ENCODE data around the gene MCC.

The MCC gene

GRCh38 chr5:113164021-113164420 lies 324.2 kb downstream of the MCC start:
- TF ChIP-seq, protein P1, sequence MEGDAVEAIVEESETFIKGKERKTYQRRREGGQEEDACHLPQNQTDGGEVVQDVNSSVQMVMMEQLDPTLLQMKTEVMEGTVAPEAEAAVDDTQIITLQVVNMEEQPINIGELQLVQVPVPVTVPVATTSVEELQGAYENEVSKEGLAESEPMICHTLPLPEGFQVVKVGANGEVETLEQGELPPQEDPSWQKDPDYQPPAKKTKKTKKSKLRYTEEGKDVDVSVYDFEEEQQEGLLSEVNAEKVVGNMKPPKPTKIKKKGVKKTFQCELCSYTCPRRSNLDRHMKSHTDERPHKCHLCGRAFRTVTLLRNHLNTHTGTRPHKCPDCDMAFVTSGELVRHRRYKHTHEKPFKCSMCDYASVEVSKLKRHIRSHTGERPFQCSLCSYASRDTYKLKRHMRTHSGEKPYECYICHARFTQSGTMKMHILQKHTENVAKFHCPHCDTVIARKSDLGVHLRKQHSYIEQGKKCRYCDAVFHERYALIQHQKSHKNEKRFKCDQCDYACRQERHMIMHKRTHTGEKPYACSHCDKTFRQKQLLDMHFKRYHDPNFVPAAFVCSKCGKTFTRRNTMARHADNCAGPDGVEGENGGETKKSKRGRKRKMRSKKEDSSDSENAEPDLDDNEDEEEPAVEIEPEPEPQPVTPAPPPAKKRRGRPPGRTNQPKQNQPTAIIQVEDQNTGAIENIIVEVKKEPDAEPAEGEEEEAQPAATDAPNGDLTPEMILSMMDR (conservative IDR thresholded peaks at IDR 0.05; ENCODE audit: low read depth, low read length): no peak
- DNase-seq (ENCODE audit: low read depth): no peak
- no peak overlapping the region for H3K4me3 ChIP-seq (ENCODE audit: low read length)

GRCh38 chr5:113163328-113163727 lies 324.9 kb downstream of the MCC start:
- H3K4me3 ChIP-seq (ENCODE audit: low read length): no peak overlapping the region
- no peak for DNase-seq (ENCODE audit: low read depth)
- TF ChIP-seq, protein P1 (conservative IDR thresholded peaks at IDR 0.05; ENCODE audit: low read depth, low read length): no peak

DNA sequence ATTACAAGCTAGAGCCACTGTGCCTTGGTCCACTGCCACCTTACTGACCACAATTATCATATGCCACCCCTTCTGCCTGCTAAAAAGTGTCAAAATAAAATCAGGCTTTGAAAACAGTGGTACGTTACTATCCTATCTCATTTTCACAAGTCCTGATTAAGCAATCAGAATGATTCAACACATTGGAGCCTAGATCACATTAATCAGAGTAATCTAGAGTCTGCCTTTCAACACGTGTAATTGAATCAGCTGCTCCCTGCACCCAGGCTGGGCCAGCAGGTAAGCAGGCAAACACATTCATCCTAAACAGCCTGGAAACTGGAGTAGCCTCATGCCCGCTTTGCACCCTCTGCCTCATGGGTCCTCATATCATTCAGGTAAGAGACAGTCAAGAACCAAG lies 325.5 kb downstream of the MCC start:
- DNase-seq (ENCODE audit: low read depth): no peak
- no peak overlapping the region for H3K4me3 ChIP-seq (ENCODE audit: low read length)
- TF ChIP-seq, protein P1 (conservative IDR thresholded peaks at IDR 0.05; ENCODE audit: low read depth, low read length): no peak

DNA sequence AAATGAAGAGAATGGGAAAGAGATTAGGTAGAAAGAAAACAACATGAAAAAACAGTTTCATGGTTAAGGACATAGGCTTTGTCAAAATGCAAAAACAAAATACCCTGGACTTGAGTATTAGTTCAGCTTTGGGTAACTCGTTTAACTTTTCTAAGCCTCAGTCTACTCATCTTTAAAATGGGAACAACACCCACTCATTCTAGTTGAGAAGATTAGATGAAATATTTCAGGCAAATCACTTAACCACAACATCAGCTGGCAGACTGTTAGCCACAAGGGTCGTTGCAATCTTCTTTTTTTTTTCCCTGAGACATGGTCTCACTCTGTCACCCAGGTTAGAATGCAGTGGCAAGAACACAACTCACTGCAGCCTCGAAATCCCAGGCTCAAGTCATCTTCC lies 326.0 kb downstream of the MCC start:
- no peak for DNase-seq (ENCODE audit: low read depth)

DNA sequence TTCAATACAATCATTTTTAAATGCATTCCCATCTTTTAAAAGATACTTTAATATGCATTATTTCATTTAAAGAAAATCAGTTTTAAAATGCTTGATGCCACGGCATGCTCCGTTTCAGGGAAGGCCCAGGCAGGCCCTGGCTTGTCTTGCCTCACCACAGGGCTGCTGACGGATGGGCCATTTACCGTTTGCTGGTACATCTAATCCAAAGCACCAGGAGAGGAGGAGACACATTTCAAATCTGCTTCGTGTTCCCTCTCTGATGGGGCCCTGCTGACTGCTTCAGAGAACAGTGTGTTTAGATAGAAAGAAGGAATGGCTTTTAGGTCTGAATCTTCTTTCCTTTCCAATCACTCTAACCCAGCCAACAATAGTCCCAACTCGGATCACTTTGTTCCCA lies 326.4 kb downstream of the MCC start:
- TF ChIP-seq, protein P1 (conservative IDR thresholded peaks at IDR 0.05; ENCODE audit: low read depth, low read length): no peak
- DNase-seq (ENCODE audit: low read depth): no peak
- H3K4me3 ChIP-seq (ENCODE audit: low read length): no peak overlapping the region

More for the DNA sequence above, 326.0 kb downstream of the MCC start:
- TF ChIP-seq, protein P1 (conservative IDR thresholded peaks at IDR 0.05; ENCODE audit: low read depth, low read length): no peak
- no peak overlapping the region for H3K4me3 ChIP-seq (ENCODE audit: low read length)

DNA sequence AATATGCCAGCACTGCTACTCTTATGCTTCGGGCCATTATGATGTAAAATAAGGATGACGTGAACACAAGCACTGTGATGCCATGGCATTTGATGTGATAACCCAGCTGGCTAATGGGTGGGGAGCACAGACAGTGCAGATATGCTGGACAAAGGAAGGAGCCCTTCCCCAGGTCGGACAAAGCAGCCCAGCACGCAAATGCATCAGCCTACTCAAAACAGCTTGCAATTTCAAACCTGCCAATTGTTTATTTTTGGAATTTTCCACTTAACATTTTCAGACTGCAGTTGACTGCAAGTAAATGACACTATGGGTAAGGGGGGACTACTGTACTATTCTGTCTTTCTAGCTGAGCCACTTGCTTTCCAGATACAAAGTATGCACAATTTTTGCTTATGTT lies 330.4 kb downstream of the MCC start:
- DNase-seq (ENCODE audit: low read depth): no peak
- TF ChIP-seq, protein P1 (conservative IDR thresholded peaks at IDR 0.05; ENCODE audit: low read depth, low read length): no peak
- no peak overlapping the region for H3K4me3 ChIP-seq (ENCODE audit: low read length)

DNA sequence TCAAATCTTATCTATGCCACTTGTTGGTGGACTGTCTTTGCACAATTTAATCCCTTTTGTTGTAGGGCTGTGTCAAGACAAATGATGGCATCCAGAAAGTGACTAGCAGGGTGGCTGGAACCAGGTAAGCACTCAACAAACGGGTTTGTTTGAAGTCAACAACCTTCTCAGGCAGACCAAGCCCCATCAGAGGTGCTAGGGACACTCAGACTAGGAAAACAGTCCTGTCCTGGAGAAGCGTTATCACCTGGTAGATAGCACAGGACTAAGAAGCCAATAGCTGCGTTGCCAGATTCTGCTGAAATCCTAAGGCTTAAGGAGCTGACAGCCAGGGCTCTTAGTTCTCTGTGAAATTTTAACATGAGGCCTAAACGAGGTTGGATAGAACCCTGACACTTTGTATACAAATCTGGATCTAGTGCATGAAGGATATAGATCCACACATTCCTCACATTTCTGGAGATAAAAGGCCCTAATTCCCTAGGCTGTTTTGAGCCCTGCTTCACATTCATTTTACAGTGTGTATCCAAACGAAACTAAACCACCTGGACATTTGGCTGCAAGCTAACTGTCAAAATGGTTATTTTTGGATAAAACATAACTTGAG lies 331.9 kb downstream of the MCC start:
- no peak overlapping the region for H3K4me3 ChIP-seq (ENCODE audit: low read length)
- DNase-seq (ENCODE audit: low read depth): no peak
- TF ChIP-seq, protein P1 (conservative IDR thresholded peaks at IDR 0.05; ENCODE audit: low read depth, low read length): no peak
